ENCODE measurements around the gene MACROD1. TPM values are rescaled to one million over a fixed set of nuclear protein-coding genes. Genes with fewer than 3 reads are reported as not detected.
A peak's percentile ranks its signal among the peaks of the same experiment; 100 is the strongest.

The MACROD1 gene
- total and polyA plus RNA-seq, 9 of the 15 experiments (the other 6 are each of a cell fraction or from before 2014, with no cell fraction given) = 1.1 to 60.0 (median 26.4) TPM

DNA sequence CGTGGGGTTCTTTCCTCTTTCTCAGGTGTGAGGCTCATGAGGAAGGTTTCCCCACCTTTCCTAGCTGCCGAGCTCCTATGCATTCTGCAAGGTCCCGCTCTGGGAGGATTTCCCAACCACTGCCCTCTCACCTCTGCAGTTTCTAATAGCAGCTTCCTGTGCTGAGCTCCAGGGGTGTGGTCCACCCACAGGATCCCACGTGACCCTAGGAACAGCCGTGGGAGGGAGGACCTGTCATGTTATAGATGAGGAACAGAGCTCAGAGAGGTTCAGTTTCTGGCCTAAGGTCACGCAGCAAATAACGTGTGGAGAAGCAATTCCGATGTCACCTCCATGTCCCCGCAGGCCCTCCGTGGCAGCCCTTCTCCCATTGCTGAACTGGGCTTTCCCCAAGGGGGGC, 91.7 kb downstream of the MACROD1 start:
- peak; percentile 96 for ATAC-seq
- TF ChIP-seq HDGF (IDR thresholded peaks at IDR 0.05) (peak; percentile 25; the same call in 1 of the 2 replicates), CC2D1A (IDR thresholded peaks at IDR 0.05) (no peak), BCOR (IDR thresholded peaks at IDR 0.05) (peak; percentile 93), KDM1A (IDR thresholded peaks at IDR 0.05) (peak; percentile 45 to 77), ZNF217 (CRISPR knock-in tag; IDR thresholded peaks at IDR 0.05) (no peak), RCOR1 (IDR thresholded peaks at IDR 0.05; ENCODE audit: borderline replicate concordance in 1 of 2, low read depth in 2 of 2, low read length in 2 of 2) (peak in 1 of 2 experiments; percentile 81; a peak in 2 of 4 replicates), SP1 (CRISPR knock-in tag; IDR thresholded peaks at IDR 0.05) (peak; percentile 29; the same call in 1 of the 2 replicates), TOE1 (IDR thresholded peaks at IDR 0.05; ENCODE audit: borderline replicate concordance) (peak; percentile 82; the same call in 1 of the 2 replicates), TOE1 (CRISPR knock-in tag; IDR thresholded peaks at IDR 0.05; ENCODE audit: borderline replicate concordance, low read depth) (no peak)
- TF ChIP-seq, protein P1, sequence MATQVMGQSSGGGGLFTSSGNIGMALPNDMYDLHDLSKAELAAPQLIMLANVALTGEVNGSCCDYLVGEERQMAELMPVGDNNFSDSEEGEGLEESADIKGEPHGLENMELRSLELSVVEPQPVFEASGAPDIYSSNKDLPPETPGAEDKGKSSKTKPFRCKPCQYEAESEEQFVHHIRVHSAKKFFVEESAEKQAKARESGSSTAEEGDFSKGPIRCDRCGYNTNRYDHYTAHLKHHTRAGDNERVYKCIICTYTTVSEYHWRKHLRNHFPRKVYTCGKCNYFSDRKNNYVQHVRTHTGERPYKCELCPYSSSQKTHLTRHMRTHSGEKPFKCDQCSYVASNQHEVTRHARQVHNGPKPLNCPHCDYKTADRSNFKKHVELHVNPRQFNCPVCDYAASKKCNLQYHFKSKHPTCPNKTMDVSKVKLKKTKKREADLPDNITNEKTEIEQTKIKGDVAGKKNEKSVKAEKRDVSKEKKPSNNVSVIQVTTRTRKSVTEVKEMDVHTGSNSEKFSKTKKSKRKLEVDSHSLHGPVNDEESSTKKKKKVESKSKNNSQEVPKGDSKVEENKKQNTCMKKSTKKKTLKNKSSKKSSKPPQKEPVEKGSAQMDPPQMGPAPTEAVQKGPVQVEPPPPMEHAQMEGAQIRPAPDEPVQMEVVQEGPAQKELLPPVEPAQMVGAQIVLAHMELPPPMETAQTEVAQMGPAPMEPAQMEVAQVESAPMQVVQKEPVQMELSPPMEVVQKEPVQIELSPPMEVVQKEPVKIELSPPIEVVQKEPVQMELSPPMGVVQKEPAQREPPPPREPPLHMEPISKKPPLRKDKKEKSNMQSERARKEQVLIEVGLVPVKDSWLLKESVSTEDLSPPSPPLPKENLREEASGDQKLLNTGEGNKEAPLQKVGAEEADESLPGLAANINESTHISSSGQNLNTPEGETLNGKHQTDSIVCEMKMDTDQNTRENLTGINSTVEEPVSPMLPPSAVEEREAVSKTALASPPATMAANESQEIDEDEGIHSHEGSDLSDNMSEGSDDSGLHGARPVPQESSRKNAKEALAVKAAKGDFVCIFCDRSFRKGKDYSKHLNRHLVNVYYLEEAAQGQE (IDR thresholded peaks at IDR 0.05; ENCODE audit: borderline replicate concordance) = peak; percentile 29; the same call in 1 of the 2 replicates
- TF ChIP-seq, protein P1 (CRISPR knock-in tag; IDR thresholded peaks at IDR 0.05; ENCODE audit: low read depth) = no peak
- TF ChIP-seq, protein P2, sequence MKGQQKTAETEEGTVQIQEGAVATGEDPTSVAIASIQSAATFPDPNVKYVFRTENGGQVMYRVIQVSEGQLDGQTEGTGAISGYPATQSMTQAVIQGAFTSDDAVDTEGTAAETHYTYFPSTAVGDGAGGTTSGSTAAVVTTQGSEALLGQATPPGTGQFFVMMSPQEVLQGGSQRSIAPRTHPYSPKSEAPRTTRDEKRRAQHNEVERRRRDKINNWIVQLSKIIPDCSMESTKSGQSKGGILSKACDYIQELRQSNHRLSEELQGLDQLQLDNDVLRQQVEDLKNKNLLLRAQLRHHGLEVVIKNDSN (CRISPR knock-in tag; IDR thresholded peaks at IDR 0.05) = peak; percentile 94
- TF ChIP-seq, protein P3, sequence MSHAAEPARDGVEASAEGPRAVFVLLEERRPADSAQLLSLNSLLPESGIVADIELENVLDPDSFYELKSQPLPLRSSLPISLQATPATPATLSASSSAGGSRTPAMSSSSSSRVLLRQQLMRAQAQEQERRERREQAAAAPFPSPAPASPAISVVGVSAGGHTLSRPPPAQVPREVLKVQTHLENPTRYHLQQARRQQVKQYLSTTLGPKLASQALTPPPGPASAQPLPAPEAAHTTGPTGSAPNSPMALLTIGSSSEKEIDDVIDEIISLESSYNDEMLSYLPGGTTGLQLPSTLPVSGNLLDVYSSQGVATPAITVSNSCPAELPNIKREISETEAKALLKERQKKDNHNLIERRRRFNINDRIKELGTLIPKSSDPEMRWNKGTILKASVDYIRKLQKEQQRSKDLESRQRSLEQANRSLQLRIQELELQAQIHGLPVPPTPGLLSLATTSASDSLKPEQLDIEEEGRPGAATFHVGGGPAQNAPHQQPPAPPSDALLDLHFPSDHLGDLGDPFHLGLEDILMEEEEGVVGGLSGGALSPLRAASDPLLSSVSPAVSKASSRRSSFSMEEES (CRISPR knock-in tag; IDR thresholded peaks at IDR 0.05) = peak; percentile 84

More for the DNA sequence above, 91.7 kb downstream of the MACROD1 start:
- Histone ChIP-seq H4K20me1 (replicated peaks; ENCODE audit: control insufficient read depth, insufficient read depth, low read length) (peaks cover 37% of the 10 kb centered on the region), H3K9me1 (ENCODE audit: control insufficient read depth, insufficient read depth, low read length) (no peaks in the 10 kb centered on the region), H3K4me3 (no peak overlapping the region), H3K4me1 (replicated peaks in 1 of 2; ENCODE audit: control insufficient read depth in 2 of 2, insufficient read depth in 2 of 2, low read length in 2 of 2) (peaks cover 6 to 37% of the 10 kb centered on the region in 2 experiments; a peak in 4 of 5 replicates), H3K27ac (ENCODE audit: extremely low read depth, low read depth, low read length) (no peak overlapping the region), H3K79me2 (ENCODE audit: control insufficient read depth, insufficient read depth, low read length) (no peaks in the 10 kb centered on the region), H3K36me3 (ENCODE audit: control insufficient read depth, insufficient read depth, low read length) (no peaks in the 10 kb centered on the region), H3K9ac (ENCODE audit: insufficient read depth in 1 of 2, low read depth in 2 of 2, low read length in 2 of 2) (peak overlapping the region in 1 of 2 experiments; percentile 55; a peak in 1 of 4 replicates), H3K27me3 (ENCODE audit: control insufficient read depth in 2 of 2, insufficient read depth in 2 of 2, low read length in 2 of 2) (no peaks in the 10 kb centered on the region), H2AFZ (ENCODE audit: low read depth, low read length) (no peak overlapping the region), H3K4me2 (ENCODE audit: insufficient read depth, low read length) (no peak overlapping the region), H3K9me3 (replicated peaks; ENCODE audit: control insufficient read depth, insufficient read depth, low read depth, low read length) (no peaks in the 10 kb centered on the region)
- CTCF ChIA-PET (ENCODE audit: low intra/inter-chr PET ratio) = no interaction called here
- intact Hi-C loops (cut with micrococcal nuclease) = no loop called here
- FAIRE-seq (peak; percentile 94), DNase-seq (ENCODE audit: extremely low read depth in 1 of 4, low spot score in 3 of 4) (peak; percentile 79 to 86 (median 80))
- BruUV-seq (replicated peaks) = no TSS peak
- POLR2A ChIA-PET = interaction anchor here (0.6 to 0.9 kb wide), 3 partner anchors 12 to 47 kb away, joined by 3 to 4 read pairs (median 3); no protein-coding TSS in a partner anchor
- in situ Hi-C loops (cut with MboI) = no loop called here
- 34% methylated on average over 10 of the region's 10 CpGs for WGBS (ENCODE audit: insufficient coverage, low coverage, missing lambda C conversion rate)
